ENCODE data around the gene FAM20C.

Gene FAM20C

DNA sequence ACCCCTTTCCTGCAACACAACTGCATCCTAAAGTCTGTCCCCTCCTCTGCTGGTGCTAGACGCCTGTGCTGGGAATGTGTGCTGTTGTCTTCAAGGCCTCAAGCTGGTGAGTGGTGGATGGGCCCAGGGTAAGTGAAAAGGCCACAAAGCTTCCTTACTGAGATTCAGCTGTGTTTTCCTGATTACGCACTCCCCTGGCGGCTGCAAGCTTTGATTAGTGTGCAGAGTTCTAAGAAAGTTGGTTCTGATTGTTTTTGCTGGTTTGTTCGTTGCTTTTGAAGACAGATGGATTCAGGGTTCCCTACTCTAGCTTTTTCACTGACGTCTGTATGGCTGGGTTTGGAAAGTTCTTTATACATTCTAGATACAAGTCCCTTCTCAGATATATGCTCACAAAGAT lies 85.7 kb downstream of the FAM20C start:
- no peak for DNase-seq

DNA sequence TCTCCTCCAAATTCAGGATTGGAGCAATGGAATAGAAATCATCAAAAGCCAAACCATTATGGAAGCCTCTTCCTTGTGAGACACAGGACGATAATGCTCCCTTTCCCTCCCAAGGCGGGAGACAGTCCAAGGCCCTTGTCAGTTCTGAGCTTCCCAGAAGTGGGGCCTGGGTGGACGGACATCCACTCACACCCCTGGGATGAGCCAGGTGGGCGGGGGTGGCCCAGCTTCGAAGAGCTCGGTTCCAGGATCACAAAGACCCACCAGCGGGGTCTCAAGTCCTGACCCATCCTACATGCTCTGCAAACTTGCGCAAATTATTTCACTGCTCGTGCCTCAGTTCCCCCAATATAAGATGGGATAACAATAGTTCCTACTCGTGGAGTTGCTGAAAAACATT lies 87.5 kb downstream of the FAM20C start:
- DNase-seq, result no peak

DNA sequence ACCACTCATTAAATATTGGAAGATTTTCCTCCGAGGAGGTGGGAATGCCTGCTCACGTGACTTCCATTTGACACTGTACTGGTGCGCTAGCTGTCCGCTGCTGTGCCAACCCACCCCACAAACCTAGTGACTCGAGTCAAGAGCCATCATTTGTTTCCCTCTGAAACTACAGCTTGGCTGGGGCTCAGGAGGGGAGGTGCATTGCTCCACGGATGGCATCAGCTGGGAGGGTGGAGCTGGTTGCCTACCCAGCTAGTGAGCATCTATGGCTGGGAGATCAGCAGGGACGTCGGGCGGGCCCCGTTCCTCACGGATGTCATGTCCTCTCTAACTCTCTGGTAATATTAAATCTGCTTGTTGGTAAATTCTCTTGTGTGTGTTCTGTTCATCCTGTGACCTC lies 88.1 kb downstream of the FAM20C start:
- DNase-seq, result no peak

DNA sequence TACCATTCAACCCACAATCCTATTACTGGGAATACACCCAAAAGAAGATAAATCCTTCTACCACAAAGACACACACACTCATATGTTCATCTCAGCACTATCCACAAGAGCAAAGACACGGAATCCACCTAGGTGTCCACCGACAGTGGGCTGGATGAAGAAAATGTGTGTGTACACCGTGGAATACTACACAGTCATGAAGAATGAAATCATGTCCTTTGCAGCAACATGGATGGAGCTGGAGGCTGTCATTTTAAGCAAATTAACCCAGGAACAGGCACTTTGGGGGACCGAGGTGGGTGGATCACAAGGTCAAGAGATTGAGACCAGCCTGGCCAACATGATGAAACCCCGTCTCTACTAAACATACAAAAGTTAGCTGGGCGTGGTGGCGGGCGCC lies 89.3 kb downstream of the FAM20C start:
- no peak for DNase-seq

DNA sequence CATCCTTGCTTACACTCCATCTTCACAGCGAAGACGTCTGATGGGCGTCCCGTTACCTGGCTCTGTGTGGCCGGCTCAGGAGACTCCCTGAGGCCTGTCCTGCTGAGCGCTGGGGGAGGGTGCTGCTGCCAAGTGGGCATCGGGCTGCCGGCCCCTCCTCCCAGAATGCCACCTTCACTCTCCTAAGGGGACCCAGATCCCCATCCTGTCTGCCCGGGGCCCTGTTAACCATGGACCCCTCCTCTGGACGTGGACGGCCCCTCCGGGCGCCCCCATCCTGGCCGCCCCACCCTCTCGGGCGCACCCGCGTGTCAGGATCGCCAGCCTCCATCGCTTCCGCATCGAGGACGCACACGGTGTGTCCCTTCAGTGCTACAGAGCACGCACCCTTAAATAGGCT lies 90.2 kb downstream of the FAM20C start:
- no peak for DNase-seq

DNA sequence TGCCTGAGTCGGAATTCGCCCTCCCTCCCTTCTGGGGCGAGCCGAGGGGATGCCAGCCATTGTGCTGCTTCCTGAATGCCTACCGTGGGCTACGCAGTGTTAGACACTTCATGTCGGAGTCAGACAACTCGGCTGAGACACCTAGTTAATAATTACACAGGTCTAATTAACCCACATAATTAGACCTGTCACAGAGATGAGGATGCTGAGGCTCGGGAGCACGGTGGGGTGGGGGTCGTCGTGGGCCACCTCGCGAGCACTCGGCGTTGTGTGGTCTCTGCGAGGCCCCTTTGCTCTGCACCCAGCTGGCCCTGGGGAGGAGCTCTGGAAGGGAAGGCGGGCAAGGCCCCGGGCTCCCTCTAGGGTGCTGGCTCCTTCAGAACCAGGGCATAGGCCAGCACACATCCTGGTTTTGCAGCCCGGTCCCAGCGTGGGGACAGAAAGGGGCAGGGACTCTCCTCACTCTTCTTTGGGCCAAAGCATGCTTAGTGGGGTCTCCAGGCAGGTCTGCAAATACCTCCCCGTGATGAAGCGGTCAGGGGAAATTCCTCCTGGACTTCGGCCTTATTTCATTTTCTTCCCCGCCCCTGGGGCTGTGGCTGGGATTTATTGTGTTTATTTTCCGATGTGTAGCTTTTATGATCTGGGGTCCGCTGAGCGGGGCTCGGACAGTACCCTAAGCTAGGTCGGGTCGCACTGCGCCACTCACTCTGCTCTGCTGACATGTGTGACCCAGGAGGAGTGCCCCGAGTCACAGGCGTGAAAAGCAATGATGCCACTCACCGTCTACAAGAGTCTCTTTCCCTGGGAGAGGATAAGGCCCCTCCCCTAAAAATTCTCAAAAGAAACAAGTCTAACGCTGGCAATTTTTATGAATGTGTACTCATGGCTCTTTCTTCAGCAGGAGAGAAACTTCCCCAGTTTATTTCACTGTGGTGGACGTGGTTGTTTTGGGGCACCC lies 92.7 kb downstream of the FAM20C start:
- no peak for DNase-seq

DNA sequence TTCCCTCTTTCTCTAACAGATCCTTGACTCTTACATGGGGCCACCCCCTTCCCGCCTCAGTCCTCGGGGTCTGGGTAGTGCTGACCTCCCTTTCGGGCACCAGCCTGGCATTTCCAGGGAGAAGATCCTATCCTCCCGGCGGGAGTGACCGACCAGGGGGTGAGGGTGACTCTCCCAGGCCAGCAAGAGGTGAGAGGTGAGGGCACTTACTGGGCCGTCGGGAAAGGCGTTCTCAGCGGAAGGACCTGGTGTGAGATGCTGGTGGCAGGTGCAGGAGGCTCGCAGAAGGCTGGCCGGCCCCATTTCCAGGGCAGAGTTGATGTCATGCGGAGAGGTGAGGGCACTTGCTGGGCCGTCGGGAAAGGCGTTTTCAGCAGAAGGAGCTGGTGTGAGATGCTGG lies 93.4 kb downstream of the FAM20C start:
- no peak for DNase-seq

DNA sequence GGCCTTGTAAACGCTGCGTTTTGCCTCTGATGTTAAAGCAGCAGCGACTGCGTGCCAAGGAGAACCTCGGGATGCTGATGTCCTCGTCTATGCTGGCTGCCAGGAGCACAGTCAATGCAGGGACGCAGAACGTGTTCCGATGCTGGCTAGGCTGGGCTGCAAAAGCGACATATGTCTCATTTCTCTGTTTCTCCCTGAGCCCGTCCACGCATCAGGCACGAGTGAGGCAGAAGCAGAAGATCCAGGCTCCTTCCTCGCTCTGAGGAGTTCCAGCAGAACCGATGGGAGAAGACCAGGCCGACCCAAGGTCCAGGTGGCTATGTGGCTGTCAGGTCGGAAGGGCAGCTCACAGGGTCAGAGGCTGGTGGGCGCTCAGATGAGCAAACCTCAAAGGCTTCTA lies 93.9 kb downstream of the FAM20C start:
- DNase-seq, result no peak

DNA sequence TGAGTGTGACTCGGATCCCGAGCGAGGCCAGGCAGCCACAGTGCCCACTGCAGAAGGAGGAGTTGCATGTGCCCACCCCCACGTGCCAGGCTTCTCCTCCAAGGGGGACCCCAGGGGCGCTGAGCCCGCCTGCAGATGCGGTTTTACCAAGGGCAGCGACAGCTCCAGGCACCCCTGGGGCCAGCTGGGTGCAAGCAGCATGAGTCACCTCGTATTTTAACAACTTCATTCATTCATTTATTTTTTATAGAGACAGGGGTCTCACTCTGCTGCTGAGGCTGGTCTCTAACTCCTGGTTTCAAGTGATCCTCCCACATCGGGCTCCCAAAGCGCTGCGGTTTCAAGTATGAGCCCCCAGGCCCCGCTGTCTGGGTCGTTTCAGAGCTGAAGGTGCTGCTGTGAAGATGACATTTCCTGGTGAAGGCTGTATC lies 96.3 kb downstream of the FAM20C start:
- DNase-seq, result no peak

DNA sequence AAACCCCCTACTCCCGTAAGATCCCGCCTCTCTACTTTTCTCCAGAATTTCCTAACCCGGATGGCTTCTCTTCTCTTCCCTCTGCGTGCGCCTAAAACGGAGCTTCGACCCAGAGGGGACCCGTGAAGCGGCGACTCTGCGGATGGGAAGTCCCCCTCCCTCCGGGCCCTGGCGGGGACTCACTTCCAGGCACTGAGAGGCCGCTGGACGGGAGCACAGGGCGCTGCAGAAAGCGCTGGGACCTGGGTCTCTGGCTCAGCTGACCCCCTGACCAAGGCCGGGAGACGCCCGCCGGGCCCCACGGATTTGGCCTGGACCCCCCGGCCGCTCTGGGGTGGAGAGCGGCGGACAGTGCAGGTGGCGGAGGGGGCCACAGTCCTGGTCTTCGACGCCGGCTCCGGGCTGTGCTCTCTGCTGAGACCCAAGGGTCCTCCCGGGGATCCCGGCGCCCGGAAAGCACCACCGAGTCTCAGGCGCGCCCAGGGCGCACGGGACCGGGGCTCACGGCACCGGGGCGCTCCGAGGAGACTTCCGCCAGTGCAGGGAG lies 96.9 kb downstream of the FAM20C start:
- no peak for DNase-seq

DNA sequence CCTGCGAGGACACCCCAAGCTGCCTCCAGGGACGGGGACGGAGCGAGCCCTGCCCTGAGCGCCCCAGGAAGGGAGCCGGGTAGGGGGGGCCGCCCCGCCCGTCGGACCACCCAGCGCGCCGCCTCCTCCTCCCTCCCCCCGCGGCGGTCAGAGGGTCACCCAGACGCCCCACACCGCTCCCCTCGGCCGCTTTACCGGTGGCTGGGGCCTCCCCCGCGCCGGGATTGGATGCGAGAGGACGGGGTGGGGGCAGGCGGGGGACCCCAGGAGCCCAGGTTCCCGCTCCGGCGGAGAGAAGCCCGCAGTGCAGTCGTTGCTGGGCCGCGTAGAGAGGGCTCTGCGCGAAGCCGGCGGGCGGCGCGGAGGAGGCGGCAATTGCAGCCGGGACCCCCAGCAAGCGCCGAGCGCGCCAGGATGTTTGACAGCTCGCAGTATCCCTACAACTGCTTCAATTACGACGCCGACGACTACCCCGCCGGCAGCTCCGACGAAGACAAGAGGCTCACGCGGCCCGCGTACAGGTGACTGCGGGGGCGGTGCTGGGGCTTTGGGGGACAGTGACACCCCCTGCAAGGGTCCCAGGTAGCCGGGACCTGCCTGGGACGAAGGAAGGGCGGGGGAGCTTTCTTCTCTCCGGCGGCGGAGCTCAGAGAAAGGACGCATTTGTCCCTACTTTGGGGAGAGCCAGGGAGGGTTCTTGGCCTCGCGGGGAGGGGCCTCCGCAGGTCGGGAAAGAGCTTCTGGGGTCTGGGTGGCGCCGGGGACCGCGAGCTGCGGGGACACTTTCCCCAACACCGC lies 97.6 kb downstream of the FAM20C start, which contains the start of gene FOXL3:
Gene FOXL3 (plus strand): TSS at position 415 of the 798 bp plus-strand sequence. CDS start 0 bp downstream, at position 415.
- DNase-seq, result no peak

DNA sequence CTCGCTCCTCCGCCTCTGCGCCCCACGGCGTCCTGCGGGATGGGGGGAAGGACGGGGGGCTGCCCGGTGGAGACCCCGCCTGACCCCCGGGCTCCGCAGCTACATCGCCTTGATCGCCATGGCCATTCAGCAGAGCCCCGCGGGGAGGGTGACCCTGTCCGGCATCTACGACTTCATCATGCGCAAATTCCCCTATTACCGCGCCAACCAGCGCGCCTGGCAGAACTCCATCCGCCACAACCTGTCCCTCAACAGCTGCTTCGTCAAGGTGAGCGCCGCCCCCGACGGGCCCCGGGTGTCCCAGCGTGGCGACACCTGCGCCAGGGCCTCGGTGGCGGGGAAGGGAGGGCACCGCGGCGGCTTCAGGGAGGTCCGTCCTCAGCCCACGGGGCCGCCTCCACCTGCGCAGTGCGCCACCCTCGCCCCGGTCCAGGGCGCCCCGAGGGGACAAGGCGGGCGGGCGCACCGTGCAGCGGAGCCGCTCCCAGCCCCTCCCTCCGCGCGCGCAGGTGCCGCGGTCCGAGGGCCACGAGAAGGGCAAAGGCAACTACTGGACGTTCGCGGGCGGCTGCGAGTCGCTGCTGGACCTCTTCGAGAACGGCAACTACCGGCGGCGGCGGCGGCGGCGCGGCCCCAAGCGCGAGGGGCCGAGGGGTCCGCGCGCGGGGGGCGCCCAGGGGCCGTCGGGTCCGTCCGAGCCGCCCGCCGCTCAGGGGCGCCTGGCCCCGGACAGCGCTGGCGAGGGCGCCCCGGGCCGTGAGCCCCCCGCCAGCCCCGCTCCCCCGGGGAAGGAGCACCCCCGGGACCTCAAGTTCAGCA lies 98.4 kb downstream of the FAM20C start:
- no peak for DNase-seq

DNA sequence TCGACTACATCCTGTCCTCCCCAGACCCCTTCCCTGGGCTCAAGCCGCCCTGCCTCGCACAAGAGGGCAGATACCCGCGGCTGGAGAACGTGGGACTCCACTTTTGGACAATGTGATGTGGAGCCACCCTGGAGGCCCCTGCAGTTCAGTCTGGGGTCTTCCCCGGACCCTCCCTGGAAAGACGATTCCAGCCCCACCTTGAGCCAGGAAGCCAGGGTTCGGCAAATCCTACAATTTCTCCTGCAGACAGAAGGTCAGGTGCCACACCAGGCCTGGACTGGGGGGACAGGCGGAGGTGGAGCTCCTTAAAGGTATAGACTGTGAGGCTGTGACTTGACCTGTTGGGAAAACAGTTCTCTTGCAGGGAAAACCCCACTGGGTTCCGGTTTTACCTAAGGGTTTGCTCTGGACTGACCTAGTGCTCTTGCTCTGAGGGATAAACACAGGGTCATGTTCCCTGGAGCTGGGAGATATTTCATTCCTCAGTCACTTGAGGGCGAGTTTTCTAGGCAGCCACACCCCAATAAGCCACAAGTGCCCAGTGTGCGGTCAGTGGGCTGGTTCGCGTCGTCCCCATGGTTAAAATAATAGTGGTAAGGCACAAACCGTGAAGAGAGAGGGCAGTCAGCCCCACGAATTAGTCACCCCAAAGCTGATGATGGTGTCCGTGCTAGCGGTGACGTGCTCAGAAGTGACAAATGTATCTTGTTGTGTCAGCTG lies 99.2 kb downstream of the FAM20C start:
- DNase-seq, result no peak

DNA sequence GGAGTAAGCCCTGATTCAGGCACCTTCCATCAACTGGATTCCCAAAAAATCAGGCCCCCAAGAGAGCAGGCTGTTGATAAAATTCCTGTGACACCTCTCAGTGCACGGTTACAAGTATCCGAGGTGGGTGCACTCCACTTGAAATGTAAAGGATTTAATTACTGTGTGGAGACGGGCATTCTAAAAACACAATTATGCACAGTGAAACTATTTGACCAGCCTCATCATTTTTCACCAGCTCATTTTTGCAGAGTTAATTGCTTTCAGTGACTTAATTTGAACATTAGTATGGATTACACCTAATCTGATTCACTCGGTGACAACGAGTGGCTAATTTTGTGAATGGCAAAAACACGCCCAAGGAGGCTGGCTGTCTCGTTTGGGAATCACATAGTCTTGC lies 99.9 kb downstream of the FAM20C start:
- no peak for DNase-seq

DNA sequence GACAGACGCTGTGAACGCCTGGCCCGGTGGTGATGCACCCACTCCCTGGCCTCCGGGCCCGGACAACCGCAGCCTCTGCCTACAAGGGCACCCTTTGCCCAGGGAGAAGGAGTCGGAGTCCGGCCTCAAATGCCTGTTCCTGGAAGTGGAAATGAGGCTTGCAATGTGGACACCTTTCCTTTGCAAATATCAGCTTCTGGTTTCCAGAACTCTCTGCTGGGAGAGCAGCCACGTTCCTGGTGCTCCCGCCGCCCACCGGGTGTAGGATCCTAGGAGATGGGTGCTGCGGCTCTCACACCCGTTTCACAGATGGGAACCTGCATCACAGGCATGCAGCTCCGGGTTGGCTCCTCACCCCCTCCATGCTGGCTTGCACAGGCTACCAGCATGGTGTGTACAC lies 100.5 kb downstream of the FAM20C start:
- DNase-seq, result no peak

DNA sequence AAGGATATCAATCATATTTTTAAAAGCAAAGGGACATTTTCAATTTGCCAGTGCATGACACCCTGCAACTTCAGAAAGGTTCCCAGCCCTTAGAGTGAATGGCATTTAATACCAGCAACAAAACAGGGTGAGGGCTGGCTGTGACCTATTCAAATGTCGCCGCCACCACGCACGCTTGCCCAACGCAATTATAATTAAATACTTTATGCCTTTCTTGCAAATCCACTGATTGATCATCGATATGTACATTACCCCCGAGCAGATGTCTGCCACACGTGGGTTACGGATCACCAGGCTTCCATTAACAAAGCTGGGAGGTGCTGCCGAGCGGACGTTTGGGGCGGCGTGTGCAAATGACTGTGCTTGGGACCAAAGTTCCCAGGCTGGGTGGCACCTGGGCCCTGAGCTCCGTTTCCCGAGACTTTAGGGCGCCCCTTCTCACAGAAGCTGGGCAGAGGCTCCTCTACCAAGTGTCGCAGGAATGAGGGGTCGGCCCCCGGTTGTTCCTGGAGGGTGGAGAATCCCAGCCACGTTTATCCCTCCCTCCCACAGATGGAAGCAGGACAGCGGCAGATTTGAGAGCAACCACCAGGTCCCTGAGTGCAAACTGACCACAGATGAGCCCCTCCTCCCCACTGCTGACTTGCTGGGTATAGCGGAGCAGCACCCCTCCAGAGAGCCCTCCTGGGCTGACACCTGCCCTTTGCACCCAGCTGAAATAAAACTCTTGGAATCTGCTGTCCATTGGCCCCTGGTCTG lies 101.5 kb downstream of the FAM20C start:
- no peak for DNase-seq

DNA sequence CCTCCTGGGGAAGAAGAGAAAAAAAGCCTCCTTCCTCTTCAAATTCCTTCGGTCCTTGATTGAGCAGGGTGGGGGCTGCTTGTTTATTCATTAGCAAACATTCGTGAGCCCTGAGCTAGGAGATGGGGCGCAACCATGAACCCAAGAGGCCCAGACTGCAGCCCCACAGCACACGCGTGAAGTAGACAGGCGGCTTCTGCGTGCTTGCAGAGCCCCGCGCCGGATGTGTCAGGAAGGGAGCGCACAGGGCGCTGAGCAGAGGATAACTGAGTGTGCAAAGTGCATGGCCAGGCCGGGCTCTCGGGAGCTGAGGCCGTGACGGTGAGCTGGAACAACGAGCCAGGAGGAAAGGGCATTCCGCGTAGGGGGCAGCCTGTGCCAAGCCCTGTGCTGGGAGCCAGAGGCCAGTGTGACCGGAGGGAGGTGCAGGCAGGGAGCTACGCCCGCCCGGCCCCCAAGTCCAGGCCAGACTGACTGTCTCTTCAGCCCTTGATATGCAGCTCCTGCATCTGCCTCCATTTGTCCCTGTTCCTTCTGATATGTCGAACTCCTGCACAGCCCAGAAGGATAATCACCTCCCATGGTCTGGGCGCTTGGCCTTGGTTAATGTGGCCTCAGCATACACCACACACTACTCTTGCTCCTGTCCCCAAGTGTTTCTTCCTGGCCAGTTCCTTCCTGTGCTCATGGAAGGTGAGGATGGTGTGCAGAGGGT lies 102.2 kb downstream of the FAM20C start:
- no peak for DNase-seq

DNA sequence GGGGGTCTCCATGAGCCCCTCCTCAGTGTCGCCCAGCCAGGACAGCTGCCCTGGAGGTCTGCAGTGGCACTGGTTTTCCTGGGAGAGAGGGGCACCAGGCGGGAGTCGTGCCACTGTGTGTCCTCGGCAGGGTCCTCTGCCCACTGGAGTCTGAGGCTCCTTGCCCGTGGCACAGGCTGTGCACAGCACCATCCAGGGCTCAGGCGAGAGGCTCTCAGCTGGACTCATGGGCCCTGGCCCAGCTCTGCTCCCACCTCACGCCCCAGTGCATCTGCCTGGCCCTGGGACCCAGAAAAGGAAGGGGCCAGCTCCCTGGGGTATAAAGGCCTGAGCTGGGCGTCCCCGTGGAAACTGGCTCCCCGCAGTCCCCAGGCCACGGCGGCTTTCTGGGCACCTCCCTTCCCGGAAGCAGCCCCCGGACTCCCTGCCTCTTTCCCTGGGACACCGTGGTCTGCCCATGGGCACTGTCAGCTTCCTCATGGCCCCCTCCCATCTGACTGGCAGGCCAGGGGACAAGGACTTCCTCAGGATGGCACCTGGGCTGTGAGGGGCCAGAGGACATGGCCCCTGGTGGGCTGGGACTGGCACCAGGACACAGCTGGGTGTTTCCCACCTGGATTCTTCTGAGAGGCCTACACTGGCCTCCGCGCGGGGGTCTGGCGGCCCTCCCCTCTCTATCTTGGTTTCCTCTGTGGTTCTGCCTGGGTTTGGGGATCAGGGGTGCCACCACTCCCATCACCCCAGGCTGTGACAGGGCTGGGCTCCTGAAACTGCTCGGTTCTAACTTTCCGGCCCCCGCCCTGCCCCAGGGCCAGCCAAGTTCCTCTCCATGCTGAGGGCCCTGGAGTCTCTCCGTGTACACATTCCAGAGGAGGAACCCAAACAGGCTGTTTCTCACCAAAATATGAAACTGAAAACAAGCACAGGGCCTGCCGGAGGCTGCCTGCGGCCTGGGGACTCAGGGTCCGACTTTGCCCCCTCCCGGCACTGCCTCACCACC lies 103.1 kb downstream of the FAM20C start:
- no peak for DNase-seq

DNA sequence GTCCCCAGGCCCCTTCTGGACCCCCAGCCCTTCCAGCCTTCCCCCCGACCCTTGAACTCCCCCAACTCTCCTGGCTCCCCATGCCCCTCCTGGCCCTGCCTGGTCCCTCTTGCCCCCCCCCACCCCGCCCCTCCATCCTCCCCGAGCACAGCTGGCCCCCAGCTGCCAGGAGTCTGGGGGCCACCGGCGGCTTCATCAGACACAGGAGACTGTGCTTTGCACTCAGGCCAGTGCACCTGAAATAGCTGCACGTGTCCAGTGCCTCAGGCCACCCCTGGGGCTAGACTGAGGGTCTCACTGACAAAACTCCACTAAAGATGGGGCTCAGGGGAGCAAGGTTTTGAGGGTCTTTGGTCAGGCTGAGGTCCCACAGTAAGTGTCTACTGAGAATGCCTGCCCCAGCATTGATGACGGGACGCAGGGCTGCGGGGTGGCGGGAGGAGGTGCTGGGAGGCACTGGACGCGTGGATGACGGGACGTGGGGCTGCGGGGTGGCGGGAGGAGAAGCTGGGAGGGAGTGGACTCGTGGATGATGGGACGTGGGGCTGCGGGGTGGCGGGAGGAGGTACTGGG lies 104.1 kb downstream of the FAM20C start:
- DNase-seq, result no peak
